H1 (cell line): ENCODE results near the gene NRXN3. TPM values are rescaled to one million over a fixed set of nuclear protein-coding genes. Genes with fewer than 3 reads are reported as not detected.
A peak's percentile ranks its signal among the peaks of the same experiment; 100 is the strongest.

Experiments
- CTCF ChIA-PET: fragments of 300-600 bp; sonication (Branson Sonifier 250); formaldehyde crosslinking; loops from one replicate; lab custom pipeline; 2021; ENCODE audit not compliant: partially characterized antibody; lab: Charles Lee
- POLR2A ChIA-PET: fragments of 300-600 bp; sonication (Branson Sonifier 250); formaldehyde crosslinking; loops from one replicate; lab custom pipeline; 2021; ENCODE audit warnings: inconsistent platforms; ENCODE audit not compliant: partially characterized antibody; lab: Charles Lee
- DNase-seq, 2 experiments: peaks; one replicate each; pipeline versions ENCODE4 v3.0.0 to v3.0.0-alpha.2; 2010 to 2022; ENCODE audit warnings: low spot score in 2 of 2, low read depth in 1 of 2, mixed read lengths in 1 of 2
- FAIRE-seq: peaks from 2 replicates; lab custom pipeline; 2011; peaks lifted over from hg19 to GRCh38; lab: Jason Lieb, UNC
- H2AFZ ChIP-seq: 2 replicates; pipeline ENCODE4 v1.8.1; 2012; ENCODE audit warnings: low read length, inconsistent platforms
- H2AK5ac ChIP-seq: 2 replicates; pipeline ENCODE4 v1.6.1; 2013; ENCODE audit warnings: low read depth, low read length
- H2BK120ac ChIP-seq: replicated peaks from 2 replicates; pipeline ENCODE3; 2013; ENCODE audit warnings: low read depth, low read length, inconsistent platforms
- H2BK12ac ChIP-seq: 2 replicates; pipeline ENCODE4 v1.6.1; 2013; ENCODE audit warnings: low read depth, low read length
- H2BK15ac ChIP-seq: 2 replicates; pipeline ENCODE4 v1.6.1; 2013; ENCODE audit warnings: low read length
- H2BK20ac ChIP-seq: 2 replicates; pipeline ENCODE4 v1.6.1; 2013; ENCODE audit warnings: low read length
- H2BK5ac ChIP-seq: 2 replicates; pipeline ENCODE4 v1.6.1; 2013; ENCODE audit warnings: low read depth, low read length
- H3K14ac ChIP-seq: 2 replicates; pipeline ENCODE4 v1.6.1; 2013; ENCODE audit warnings: inconsistent platforms; ENCODE audit not compliant: insufficient read length
- H3K18ac ChIP-seq: 2 replicates; pipeline ENCODE4 v1.6.1; 2013; ENCODE audit warnings: low read length; ENCODE audit errors: extremely low read depth
- H3K23ac ChIP-seq: 2 replicates; pipeline ENCODE4 v1.6.1; 2013; ENCODE audit warnings: inconsistent platforms; ENCODE audit not compliant: insufficient read length
- H3K23me2 ChIP-seq: 2 replicates; pipeline ENCODE4 v1.6.1; 2013; ENCODE audit warnings: low read depth, low read length
- H3K27ac ChIP-seq: 2 replicates; pipeline ENCODE4 v1.6.1; 2011; ENCODE audit warnings: low read depth, low read length, inconsistent platforms
- H3K27me3 ChIP-seq, 4 experiments: replicated peaks in 1 of 4; 1 replicate in 1 of 4; 2 replicates in 3 of 4; pipeline versions ENCODE4 v1.6.1 to v1.8.1; 2011 to 2013; ENCODE audit warnings: low read length in 3 of 4, mild to moderate bottlenecking in 3 of 4, inconsistent platforms in 2 of 4, mixed read lengths in 2 of 4, moderate library complexity in 1 of 4; ENCODE audit not compliant: control insufficient read depth in 3 of 4, insufficient read depth in 3 of 4; ENCODE audit errors: extremely low read depth in 1 of 4
- H3K36me3 ChIP-seq, 4 experiments: 2 replicates each; pipeline versions ENCODE4 v1.6.1 to v1.8.1; 2011 to 2013; ENCODE audit warnings: mild to moderate bottlenecking in 4 of 4, low read length in 3 of 4, moderate library complexity in 2 of 4, control low read depth in 1 of 4, inconsistent platforms in 1 of 4; ENCODE audit not compliant: insufficient read depth in 4 of 4, control insufficient read depth in 2 of 4
- H3K4ac ChIP-seq: replicated peaks from 2 replicates; pipeline ENCODE3; 2013; ENCODE audit warnings: low read length, low read depth, mixed read lengths, inconsistent platforms; ENCODE audit not compliant: insufficient read length
- H3K4me1 ChIP-seq, 4 experiments: replicated peaks in 1 of 4; 1 replicate in 1 of 4; 2 replicates in 3 of 4; pipeline versions ENCODE4 v1.6.1 to v1.8.1; 2011 to 2013; ENCODE audit warnings: low read length in 3 of 4, inconsistent platforms in 2 of 4, mixed read lengths in 1 of 4; ENCODE audit not compliant: insufficient read depth in 4 of 4, control insufficient read depth in 3 of 4
- H3K4me2 ChIP-seq, 2 experiments: 2 replicates each; pipeline versions ENCODE4 v1.6.1 to v1.8.1; 2011 to 2013; ENCODE audit warnings: low read depth in 2 of 2, low read length in 2 of 2, control low read depth in 1 of 2, inconsistent platforms in 1 of 2, mild to moderate bottlenecking in 1 of 2; ENCODE audit not compliant: insufficient read depth in 1 of 2
- H3K4me3 ChIP-seq, 4 experiments: fragments of 200-600, 300-600 bp in 1 of 4; sonication (generic), shearing (Covaris generic), sonication (Bioruptor Twin) in 1 of 4; 2 replicates each; pipeline versions ENCODE4 v1.5.1 to v1.8.1; 2011 to 2016; ENCODE audit warnings: low read length in 4 of 4, low read depth in 3 of 4, control low read depth in 2 of 4, inconsistent platforms in 2 of 4, mild to moderate bottlenecking in 2 of 4, mixed read lengths in 1 of 4, moderate library complexity in 1 of 4; ENCODE audit not compliant: insufficient read depth in 2 of 4; ENCODE audit errors: extremely low read depth in 1 of 4
- H3K56ac ChIP-seq: replicated peaks from 2 replicates; pipeline ENCODE3; 2013; ENCODE audit warnings: low read depth, mild to moderate bottlenecking, mixed read lengths, low read length, inconsistent platforms; ENCODE audit not compliant: insufficient read length
- H3K79me1 ChIP-seq: 2 replicates; pipeline ENCODE4 v1.6.1; 2013; ENCODE audit warnings: low read depth, low read length, control low read depth
- H3K79me2 ChIP-seq, 2 experiments: 2 replicates each; pipeline versions ENCODE4 v1.6.1 to v1.8.1; 2012 to 2013; ENCODE audit warnings: low read length in 2 of 2, mild to moderate bottlenecking in 2 of 2, inconsistent platforms in 1 of 2; ENCODE audit not compliant: insufficient read depth in 2 of 2, control insufficient read depth in 1 of 2
- H3K9ac ChIP-seq, 4 experiments: replicated peaks in 1 of 4; 1 replicate in 1 of 4; 2 replicates in 3 of 4; pipeline versions ENCODE4 v1.6.1 to v1.8.1; 2011 to 2013; ENCODE audit warnings: low read depth in 3 of 4, low read length in 3 of 4, control low read depth in 2 of 4, mild to moderate bottlenecking in 2 of 4, moderate library complexity in 2 of 4, inconsistent platforms in 1 of 4; ENCODE audit errors: extremely low read depth in 1 of 4
- H3K9me3 ChIP-seq, 2 experiments: 2 replicates each; pipeline versions ENCODE4 v1.6.1 to v1.8.1; 2012 to 2013; ENCODE audit warnings: mild to moderate bottlenecking in 2 of 2, moderate library complexity in 2 of 2, control low read depth in 1 of 2, inconsistent platforms in 1 of 2, low read depth in 1 of 2, low read length in 1 of 2, mixed read lengths in 1 of 2; ENCODE audit not compliant: insufficient read depth in 2 of 2
- H4K20me1 ChIP-seq, 2 experiments: replicated peaks in 1 of 2; 2 replicates each; pipeline versions ENCODE3 to v1.8.1; 2011 to 2013; ENCODE audit warnings: inconsistent platforms in 2 of 2, low read length in 2 of 2, mild to moderate bottlenecking in 1 of 2; ENCODE audit not compliant: insufficient read depth in 2 of 2, control insufficient read depth in 1 of 2
- H4K5ac ChIP-seq: 2 replicates; pipeline ENCODE4 v1.6.1; 2013; ENCODE audit warnings: low read length, low read depth, mixed read lengths, inconsistent platforms; ENCODE audit not compliant: insufficient read length
- H4K8ac ChIP-seq: 2 replicates; pipeline ENCODE4 v1.8.0; 2013; ENCODE audit warnings: mild to moderate bottlenecking, moderate library complexity, low read length, inconsistent platforms; ENCODE audit not compliant: insufficient read depth; ENCODE audit errors: extremely low read depth
- H4K91ac ChIP-seq: replicated peaks from 2 replicates; pipeline ENCODE3; 2013; ENCODE audit warnings: low read length, mixed read lengths, inconsistent platforms; ENCODE audit not compliant: insufficient read length
- CHD1 ChIP-seq: IDR thresholded peaks from 2 replicates; pipeline ENCODE4 v1.6.1; 2012; ENCODE audit warnings: low read depth, low read length, improper control_type of control experiment
- CHD2 ChIP-seq: IDR thresholded peaks from 2 replicates; pipeline ENCODE4 v1.6.1; 2012; ENCODE audit warnings: low read length, improper control_type of control experiment
- CTCF ChIP-seq, 3 experiments: IDR thresholded peaks; 1 replicate in 2 of 3; 2 replicates in 1 of 3; pipeline versions ENCODE4 v1.5.1 to v1.6.1; 2011; ENCODE audit warnings: low read length in 3 of 3, mild to moderate bottlenecking in 3 of 3, inconsistent platforms in 2 of 3, low read depth in 1 of 3, moderate library complexity in 1 of 3; ENCODE audit not compliant: insufficient read depth in 1 of 3; ENCODE audit errors: control extremely low read depth in 1 of 3
- RAD21 ChIP-seq, 2 experiments: IDR thresholded peaks in 1 of 2; conservative IDR thresholded peaks in 1 of 2; 2 replicates each; pipeline ENCODE4 v1.6.1; 2011; ENCODE audit warnings: low read depth in 2 of 2, low read length in 2 of 2, improper control_type of control experiment in 1 of 2, inconsistent platforms in 1 of 2, mild to moderate bottlenecking in 1 of 2, moderate library complexity in 1 of 2
- WGBS, 2 experiments: shearing (Covaris generic) in 1 of 2; methylation state at CpG; one replicate each; pipeline versions ENCODE4 v1.1.6 to v1.1.7; 2013 to 2015; ENCODE audit warnings: low lambda C conversion rate in 2 of 2, mixed read lengths in 2 of 2, inconsistent platforms in 1 of 2, low coverage in 1 of 2, missing lambda C conversion rate in 1 of 2; ENCODE audit not compliant: insufficient replicate concordance in 2 of 2, insufficient coverage in 1 of 2, insufficient read length in 1 of 2; ENCODE audit errors: extremely low coverage in 1 of 2, missing lambda C conversion rate in 1 of 2; 5-methylcytosine and 5-hydroxymethylcytosine counted together
- polyA plus RNA-seq, 7 experiments: library from polyadenylated mRNA; depleted of rRNA in 3 of 7; stranded (reverse) in 5 of 7; unstranded in 2 of 7; fragments of >200 nt in 5 of 7; fragments of 200-250 nt in 2 of 7; gene quantifications; 1 replicate in 5 of 7; 2 replicates in 1 of 7; 4 replicates in 1 of 7; pipeline versions ENCODE4 v1.2.1 to v1.2.3, GENCODE V29; 2011 to 2013; ENCODE audit warnings: missing spikeins in 2 of 7, mixed read lengths in 2 of 7
- total RNA-seq: library from RNA; stranded (reverse); fragmentation: NEBNext Ultra II Directional; extraction: Animal tissue kit (Norgen Biotek cat#: 25700); gene quantifications from 2 replicates; pipeline ENCODE4 v1.2.1, GENCODE V29; 2021

Gene NRXN3
- total and polyA plus RNA-seq, 2 of the 8 experiments (the other 6 are each of a cell fraction or from before 2014, with no cell fraction given): 2.6 to 4.1 TPM

DNA sequence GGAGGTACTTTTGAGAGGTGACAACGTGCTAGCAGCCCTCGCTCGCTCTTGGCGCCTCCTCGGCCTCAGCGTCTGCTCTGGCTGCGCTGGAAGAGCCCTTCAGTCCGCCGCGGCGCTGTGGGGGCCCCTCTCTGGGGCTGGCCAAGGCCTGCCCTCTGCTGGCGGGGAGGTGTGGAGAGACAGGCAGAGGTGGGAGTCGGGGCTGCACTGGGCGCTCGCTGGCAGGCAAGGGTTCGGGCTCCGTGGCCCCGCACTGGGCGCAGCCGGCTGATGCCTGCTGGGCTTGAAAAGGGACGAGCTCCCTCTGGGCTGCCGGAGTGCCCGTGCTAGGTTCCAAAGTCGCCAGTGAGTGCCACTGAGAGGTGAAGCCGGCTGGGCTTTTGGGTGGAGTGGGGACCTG is 1461.1 kb downstream of the NRXN3 start:
- H3K4me2 ChIP-seq: no peak overlapping the region
- H2BK120ac ChIP-seq: no peak overlapping the region
- H3K4ac ChIP-seq: no peak overlapping the region
- H3K23me2 ChIP-seq: no peaks in the 10 kb centered on the region; the same call in 1 of the 2 replicates
- H2AK5ac ChIP-seq: no peak overlapping the region
- no peaks in the 10 kb centered on the region for H3K79me1 ChIP-seq
- no peak overlapping the region for H4K5ac ChIP-seq
- no peaks in the 10 kb centered on the region for H3K27me3 ChIP-seq
- POLR2A ChIA-PET: no interaction called here
- H3K18ac ChIP-seq: no peak overlapping the region
- H3K36me3 ChIP-seq: no peaks in the 10 kb centered on the region
- no peak overlapping the region for H2BK15ac ChIP-seq
- H2BK12ac ChIP-seq: no peak overlapping the region
- TF ChIP-seq CHD2: no peak
- TF ChIP-seq RAD21 (IDR thresholded peaks at IDR 0.05 in 1 of 2, conservative IDR thresholded peaks at IDR 0.05 in 1 of 2; ENCODE audit: low read depth in 2 of 2, low read length in 2 of 2): peak; percentile 71 to 82
- TF ChIP-seq CTCF (IDR thresholded peaks at IDR 0.05; ENCODE audit: control extremely low read depth in 1 of 3, insufficient read depth in 1 of 3, low read depth in 1 of 3, low read length in 3 of 3): peak; percentile 47 to 72 (median 65)
- TF ChIP-seq CHD1: no peak
- no peak overlapping the region for H2AFZ ChIP-seq
- DNase-seq: peak; percentile 3 to 71
- peaks cover 0 to 5% of the 10 kb centered on the region in 2 experiments; a peak in 1 of 4 replicates for H3K9me3 ChIP-seq
- no peak overlapping the region for H4K91ac ChIP-seq
- H2BK20ac ChIP-seq: no peak overlapping the region
- no peak overlapping the region for H3K14ac ChIP-seq
- no peak overlapping the region for H3K4me3 ChIP-seq
- H4K8ac ChIP-seq: no peak overlapping the region
- no peak for FAIRE-seq
- no peak overlapping the region for H3K9ac ChIP-seq
- H4K20me1 ChIP-seq: no peaks in the 10 kb centered on the region
- CTCF ChIA-PET: interaction anchor here (0.6 to 1.7 kb wide), 12 partner anchors 9 to 864 kb away, joined by 3 to 7 read pairs (median 3); no protein-coding TSS in a partner anchor
- H2BK5ac ChIP-seq: no peak overlapping the region
- no peak overlapping the region for H3K27ac ChIP-seq
- no peaks in the 10 kb centered on the region for H3K4me1 ChIP-seq
- H3K79me2 ChIP-seq: no peaks in the 10 kb centered on the region
- WGBS, 2 experiments: 97% methylated on average over 11 of the region's 25 CpGs; no CpG with 5 or more reads in 1 of the 2 experiments
- H3K23ac ChIP-seq: no peak overlapping the region
- no peak overlapping the region for H3K56ac ChIP-seq
